ENCODE data around the gene CHSY1. TPM values are rescaled to one million over a fixed set of nuclear protein-coding genes. Genes with fewer than 3 reads are reported as not detected.
A peak's percentile ranks its signal among the peaks of the same experiment; 100 is the strongest.

CHSY1 gene
- total RNA-seq, 1 experiment from 2014 or later, result 59.1 TPM

DNA sequence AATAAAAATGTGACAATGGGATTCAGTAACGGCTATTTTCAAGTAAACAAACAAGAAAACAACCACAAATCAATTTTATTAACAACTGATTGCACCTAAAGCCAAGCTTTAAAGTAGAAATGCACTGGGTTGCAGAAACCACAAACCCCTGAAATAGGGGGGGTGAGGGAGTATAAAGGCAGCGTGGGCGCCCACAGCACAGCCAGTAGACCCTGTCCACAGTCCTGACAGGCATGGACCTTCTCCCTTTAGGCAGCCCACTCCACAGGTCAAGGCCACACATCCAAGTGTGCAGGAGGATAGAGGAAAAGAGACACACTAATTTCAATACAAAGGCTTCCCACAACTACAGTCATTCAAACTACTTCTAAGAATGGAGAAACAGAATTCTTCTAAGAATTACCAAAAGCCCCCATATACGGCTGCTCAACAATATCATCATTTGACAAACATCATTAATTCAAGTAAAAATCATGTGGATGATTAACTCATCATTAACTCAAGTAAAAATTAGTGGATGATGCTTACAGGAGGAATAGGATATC, 48.7 kb downstream of the CHSY1 start:
- Mint-ChIP-seq H3K4me1 (peaks cover 74% of the 10 kb centered on the region), H3K4me3 (no peak overlapping the region), H3K9me3 (no peaks in the 10 kb centered on the region), H3K27ac (peak overlapping the region; percentile 77; the same call in 1 of the 2 replicates), H3K36me3 (peaks cover 3% of the 10 kb centered on the region; the same call in 1 of the 2 replicates), H3K27me3 (ENCODE audit: low read depth) (no peaks in the 10 kb centered on the region)
- ATAC-seq (no peak), DNase-seq (ENCODE audit: low spot score) (no peak)
- TF ChIP-seq ERG (CRISPR knock-in tag; IDR thresholded peaks at IDR 0.05), result no peak
- no peak for TF ChIP-seq TP53 (CRISPR knock-in tag; IDR thresholded peaks at IDR 0.05)
- TF ChIP-seq CREM (CRISPR knock-in tag; IDR thresholded peaks at IDR 0.05), result no peak
- TF ChIP-seq TCF7 (CRISPR knock-in tag; IDR thresholded peaks at IDR 0.05; ENCODE audit: low read depth), result no peak
- no peak for TF ChIP-seq ETV6 (CRISPR knock-in tag; IDR thresholded peaks at IDR 0.05)
- TF ChIP-seq PREB (CRISPR knock-in tag; IDR thresholded peaks at IDR 0.05; ENCODE audit: borderline replicate concordance), result no peak
- TF ChIP-seq IRF1 (CRISPR knock-in tag; IDR thresholded peaks at IDR 0.05), result no peak
- TF ChIP-seq SP1 (CRISPR knock-in tag; conservative IDR thresholded peaks at IDR 0.05), result no peak
- no peak for TF ChIP-seq RORB (CRISPR knock-in tag; IDR thresholded peaks at IDR 0.05)
- no peak for TF ChIP-seq PRRX2 (CRISPR knock-in tag; IDR thresholded peaks at IDR 0.05)
- no peak for TF ChIP-seq MYBL2 (CRISPR knock-in tag; IDR thresholded peaks at IDR 0.05)
- ChIA-PET POLR2A (no interaction called here), CTCF (no interaction called here)

GRCh38 chr15:101201411-101202174, 50.3 kb downstream of the CHSY1 start:
- POLR2A ChIA-PET, result no interaction called here
- CTCF ChIA-PET, result interaction anchor here (0.6 to 1.4 kb wide), 7 partner anchors 9 to 193 kb away, joined by 3 to 8 read pairs (median 3); no protein-coding TSS in a partner anchor
- Mint-ChIP-seq H3K36me3 (0 out of 2 replicates have a peak, but pooled peaks cover 3% of the 10 kb centered on the region), H3K9me3 (no peaks in the 10 kb centered on the region), H3K4me3 (peak overlapping the region; percentile 28), H3K27ac (peak overlapping the region; percentile 94), H3K4me1 (peaks cover 75% of the 10 kb centered on the region), H3K27me3 (ENCODE audit: low read depth) (no peaks in the 10 kb centered on the region)
- TF ChIP-seq, protein P1, sequence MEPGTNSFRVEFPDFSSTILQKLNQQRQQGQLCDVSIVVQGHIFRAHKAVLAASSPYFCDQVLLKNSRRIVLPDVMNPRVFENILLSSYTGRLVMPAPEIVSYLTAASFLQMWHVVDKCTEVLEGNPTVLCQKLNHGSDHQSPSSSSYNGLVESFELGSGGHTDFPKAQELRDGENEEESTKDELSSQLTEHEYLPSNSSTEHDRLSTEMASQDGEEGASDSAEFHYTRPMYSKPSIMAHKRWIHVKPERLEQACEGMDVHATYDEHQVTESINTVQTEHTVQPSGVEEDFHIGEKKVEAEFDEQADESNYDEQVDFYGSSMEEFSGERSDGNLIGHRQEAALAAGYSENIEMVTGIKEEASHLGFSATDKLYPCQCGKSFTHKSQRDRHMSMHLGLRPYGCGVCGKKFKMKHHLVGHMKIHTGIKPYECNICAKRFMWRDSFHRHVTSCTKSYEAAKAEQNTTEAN (CRISPR knock-in tag; IDR thresholded peaks at IDR 0.05), result no peak
- no peak for TF ChIP-seq ELF4 (CRISPR knock-in tag; IDR thresholded peaks at IDR 0.05; ENCODE audit: low read depth)
- no peak for TF ChIP-seq KAT7 (CRISPR knock-in tag; IDR thresholded peaks at IDR 0.05; ENCODE audit: borderline replicate concordance)
- TF ChIP-seq ZNF219 (CRISPR knock-in tag; IDR thresholded peaks at IDR 0.05; ENCODE audit: borderline replicate concordance), result no peak
- TF ChIP-seq NFYB (CRISPR knock-in tag; conservative IDR thresholded peaks at IDR 0.05; ENCODE audit: low read depth), result peak; percentile 48
- no peak for TF ChIP-seq ATF1 (CRISPR knock-in tag; IDR thresholded peaks at IDR 0.05)
- 0 out of 2 replicates have a peak, but pooled peaks have one; percentile 22 for TF ChIP-seq SP1 (CRISPR knock-in tag; conservative IDR thresholded peaks at IDR 0.05)
- ATAC-seq, result peak; percentile 96
- DNase-seq (ENCODE audit: low spot score), result peak; percentile 81

DNA sequence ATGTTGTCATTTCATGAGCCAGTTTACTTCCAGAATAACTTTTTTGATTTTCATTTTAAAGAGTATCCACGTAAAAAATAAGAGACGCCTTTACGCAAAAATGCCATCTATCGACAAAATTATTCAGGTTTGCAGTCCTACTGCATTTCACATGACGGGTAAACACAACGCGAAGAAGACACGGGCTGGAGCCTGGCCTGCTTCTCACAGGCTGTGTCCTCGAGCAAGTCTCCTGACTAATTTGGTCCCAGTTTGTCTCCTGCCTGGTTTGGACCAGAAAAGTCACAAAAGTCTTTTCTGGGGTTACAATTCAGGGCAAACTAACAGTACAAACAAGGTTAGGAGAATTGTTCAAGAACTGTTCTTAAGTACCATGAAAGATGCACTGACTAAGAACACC, 51.7 kb downstream of the CHSY1 start:
- no peak overlapping the region for H3K4me3 Mint-ChIP-seq
- ATAC-seq (no peak), DNase-seq (ENCODE audit: low spot score) (no peak)
- peak overlapping the region; percentile 91 for H3K27ac Mint-ChIP-seq
- H3K36me3 Mint-ChIP-seq, result no peaks in the 10 kb centered on the region
- ChIA-PET POLR2A (interaction anchor here (0.6 kb wide), 1 partner anchor 32 kb away, joined by 3 read pairs; no protein-coding TSS in a partner anchor), CTCF (no interaction called here)
- no peaks in the 10 kb centered on the region for H3K27me3 Mint-ChIP-seq (ENCODE audit: low read depth)
- H3K9me3 Mint-ChIP-seq, result no peaks in the 10 kb centered on the region
- H3K4me1 Mint-ChIP-seq, result peaks cover 67% of the 10 kb centered on the region
- no peak for TF ChIP-seq TEAD1 (CRISPR knock-in tag; IDR thresholded peaks at IDR 0.05)
- no peak for TF ChIP-seq ZBTB21 (CRISPR knock-in tag; IDR thresholded peaks at IDR 0.05; ENCODE audit: borderline replicate concordance)
- TF ChIP-seq, protein P2, sequence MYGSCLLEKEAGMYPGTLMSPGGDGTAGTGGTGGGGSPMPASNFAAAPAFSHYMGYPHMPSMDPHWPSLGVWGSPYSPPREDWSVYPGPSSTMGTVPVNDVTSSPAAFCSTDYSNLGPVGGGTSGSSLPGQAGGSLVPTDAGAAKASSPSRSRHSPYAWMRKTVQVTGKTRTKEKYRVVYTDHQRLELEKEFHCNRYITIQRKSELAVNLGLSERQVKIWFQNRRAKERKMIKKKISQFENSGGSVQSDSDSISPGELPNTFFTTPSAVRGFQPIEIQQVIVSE (CRISPR knock-in tag; IDR thresholded peaks at IDR 0.05; ENCODE audit: borderline replicate concordance), result no peak
- no peak for TF ChIP-seq NR1H2 (CRISPR knock-in tag; IDR thresholded peaks at IDR 0.05)
- TF ChIP-seq PREB (CRISPR knock-in tag; IDR thresholded peaks at IDR 0.05; ENCODE audit: borderline replicate concordance), result no peak
- no peak for TF ChIP-seq SP1 (CRISPR knock-in tag; conservative IDR thresholded peaks at IDR 0.05)
- TF ChIP-seq, protein P3, sequence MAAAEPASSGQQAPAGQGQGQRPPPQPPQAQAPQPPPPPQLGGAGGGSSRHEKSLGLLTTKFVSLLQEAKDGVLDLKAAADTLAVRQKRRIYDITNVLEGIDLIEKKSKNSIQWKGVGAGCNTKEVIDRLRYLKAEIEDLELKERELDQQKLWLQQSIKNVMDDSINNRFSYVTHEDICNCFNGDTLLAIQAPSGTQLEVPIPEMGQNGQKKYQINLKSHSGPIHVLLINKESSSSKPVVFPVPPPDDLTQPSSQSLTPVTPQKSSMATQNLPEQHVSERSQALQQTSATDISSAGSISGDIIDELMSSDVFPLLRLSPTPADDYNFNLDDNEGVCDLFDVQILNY (CRISPR knock-in tag; IDR thresholded peaks at IDR 0.05), result no peak
- TF ChIP-seq GRHL2 (CRISPR knock-in tag; IDR thresholded peaks at IDR 0.05; ENCODE audit: insufficient replicate concordance, severe bottlenecking), result no peak

Measured in WTC11 (cell line).